Measurements from ENCODE around the gene PKD1L1.

The PKD1L1 gene

GRCh38 chr7:47726047-47726726, 222.1 kb downstream of the PKD1L1 start:
- DNase-seq: no peak

DNA sequence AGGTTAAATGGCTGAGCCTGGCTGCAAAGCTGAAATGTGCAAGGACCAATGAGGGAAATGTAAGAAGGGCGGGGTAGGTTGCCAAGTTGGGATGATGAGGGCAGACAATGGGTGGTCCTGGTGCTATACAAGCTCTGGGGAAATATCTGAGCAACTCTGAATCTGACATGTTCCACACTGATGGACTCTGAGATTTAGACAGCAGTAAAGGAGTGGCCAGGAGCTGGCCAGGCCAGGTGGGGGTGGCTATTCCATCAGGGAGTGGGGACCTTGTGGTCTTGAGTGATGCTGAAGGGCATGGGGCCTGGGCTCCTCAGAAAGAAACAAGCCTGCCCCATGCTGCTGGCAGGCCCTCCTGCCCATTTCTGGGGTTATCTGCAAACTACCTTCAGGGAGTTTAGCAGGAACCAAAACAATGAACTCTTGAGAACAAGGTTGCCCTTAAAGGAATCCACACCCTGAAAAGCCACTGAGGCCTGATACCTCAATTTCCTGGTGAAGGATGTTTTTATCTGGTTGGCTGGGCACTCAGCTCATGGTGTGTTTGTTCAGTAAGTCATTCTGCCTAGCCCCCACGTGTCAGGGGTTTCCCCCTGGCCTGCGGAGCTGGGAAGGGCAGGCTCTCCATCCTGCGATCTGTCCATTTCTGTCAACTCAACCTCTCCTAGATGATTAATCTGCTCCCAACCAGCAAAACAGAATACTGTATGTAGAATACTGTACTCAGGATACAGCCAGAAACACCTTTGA, 223.1 kb downstream of the PKD1L1 start:
- DNase-seq: no peak
